ENCODE data around the gene DAZAP2. TPM values are rescaled to one million over a fixed set of nuclear protein-coding genes. Genes with fewer than 3 reads are reported as not detected.
A peak's percentile ranks its signal among the peaks of the same experiment; 100 is the strongest.
"Not testable (repeated sequence)": the region's sequence is repeated elsewhere in the genome, so short reads cannot be mapped to it uniquely, and the experiment has no call there.

Gene DAZAP2
- total and polyA plus RNA-seq, 11 donors, result 58.8 to 419 (median 192) TPM

- Histone ChIP-seq H3K4me3 (no peak overlapping the region), H3K4me1 (peaks cover 0 to 13% (median 2%) of the 10 kb centered on the region in 12 donors), H3K9me3 (no peaks in the 10 kb centered on the region), H3K27me3 (peaks cover 0 to 9% (median 0%) of the 10 kb centered on the region in 9 donors), H3K27ac (no peak overlapping the region), H3K36me3 (no peaks in the 10 kb centered on the region)
- ATAC-seq, result no peak
- TF ChIP-seq, protein P1, sequence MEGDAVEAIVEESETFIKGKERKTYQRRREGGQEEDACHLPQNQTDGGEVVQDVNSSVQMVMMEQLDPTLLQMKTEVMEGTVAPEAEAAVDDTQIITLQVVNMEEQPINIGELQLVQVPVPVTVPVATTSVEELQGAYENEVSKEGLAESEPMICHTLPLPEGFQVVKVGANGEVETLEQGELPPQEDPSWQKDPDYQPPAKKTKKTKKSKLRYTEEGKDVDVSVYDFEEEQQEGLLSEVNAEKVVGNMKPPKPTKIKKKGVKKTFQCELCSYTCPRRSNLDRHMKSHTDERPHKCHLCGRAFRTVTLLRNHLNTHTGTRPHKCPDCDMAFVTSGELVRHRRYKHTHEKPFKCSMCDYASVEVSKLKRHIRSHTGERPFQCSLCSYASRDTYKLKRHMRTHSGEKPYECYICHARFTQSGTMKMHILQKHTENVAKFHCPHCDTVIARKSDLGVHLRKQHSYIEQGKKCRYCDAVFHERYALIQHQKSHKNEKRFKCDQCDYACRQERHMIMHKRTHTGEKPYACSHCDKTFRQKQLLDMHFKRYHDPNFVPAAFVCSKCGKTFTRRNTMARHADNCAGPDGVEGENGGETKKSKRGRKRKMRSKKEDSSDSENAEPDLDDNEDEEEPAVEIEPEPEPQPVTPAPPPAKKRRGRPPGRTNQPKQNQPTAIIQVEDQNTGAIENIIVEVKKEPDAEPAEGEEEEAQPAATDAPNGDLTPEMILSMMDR (IDR thresholded peaks at IDR 0.05), result no peak
- TF ChIP-seq POLR2A (IDR thresholded peaks at IDR 0.05), result no peak
- no peak for DNase-seq
- intact Hi-C loops (cut with DNase I), result loop anchor here in 1 of 10 donors (10.0 kb wide), 1 partner anchor 70 kb away; the partner anchor contains the start of gene CELA1
- WGBS, 4 donors, result 86 to 100% (median 95%) methylated on average over 1 of the region's 1 CpG
These were observed 36.5 kb downstream of the DAZAP2 start for GRCh38 chr12:51275088-51275487.

GRCh38 chr12:51281202-51281924 is 42.7 kb downstream of the DAZAP2 start:
- Histone ChIP-seq H3K27me3 (no peaks in the 10 kb centered on the region), H3K36me3 (peaks cover 0 to 43% (median 0%) of the 10 kb centered on the region in 9 donors), H3K9me3 (no peaks in the 10 kb centered on the region), H3K27ac (no peak overlapping the region), H3K4me1 (no peaks in the 10 kb centered on the region), H3K4me3 (no peak overlapping the region)
- ATAC-seq, result no peak
- DNase-seq, result no peak
- TF ChIP-seq POLR2A (IDR thresholded peaks at IDR 0.05), result no peak
- TF ChIP-seq, protein P1 (IDR thresholded peaks at IDR 0.05), result no peak
- WGBS, 4 donors, result 86 to 92% (median 89%) methylated on average over 4 of the region's 4 CpGs
- intact Hi-C loops (cut with DNase I), result no loop called here

DNA sequence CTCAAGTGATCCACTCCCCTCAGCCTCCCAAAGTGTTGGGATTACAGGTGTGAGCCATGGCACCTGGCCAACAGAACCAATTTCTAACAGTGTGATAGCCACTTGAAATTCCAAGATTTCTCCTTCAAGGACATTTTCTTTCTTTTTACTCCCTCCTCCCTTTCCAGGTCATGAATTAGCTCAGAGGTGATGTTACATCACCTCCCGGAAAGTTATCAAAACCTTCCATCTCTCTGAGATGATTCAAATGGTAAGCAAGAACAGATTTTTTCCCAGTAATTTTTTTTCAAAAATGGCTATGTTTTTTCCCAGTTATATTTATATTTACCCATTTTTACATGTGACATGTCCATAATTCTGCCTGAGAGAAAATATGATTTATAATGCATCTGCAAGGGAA is 47.2 kb downstream of the DAZAP2 start:
- DNase-seq, result no peak
- peaks cover 0 to 3% (median 0%) of the 10 kb centered on the region in 9 donors for H3K27me3 ChIP-seq
- H3K4me1 ChIP-seq, result no peaks in the 10 kb centered on the region
- 88 to 94% (median 92%) methylated on average over 1 of the region's 1 CpG for WGBS, 4 donors
- intact Hi-C loops (cut with DNase I), result no loop called here
- H3K27ac ChIP-seq, result no peak overlapping the region
- no peaks in the 10 kb centered on the region for H3K9me3 ChIP-seq
- no peak for ATAC-seq
- peaks cover 0 to 68% (median 0%) of the 10 kb centered on the region in 9 donors for H3K36me3 ChIP-seq
- TF ChIP-seq, protein P1 (IDR thresholded peaks at IDR 0.05), result no peak
- TF ChIP-seq POLR2A (IDR thresholded peaks at IDR 0.05), result no peak
- H3K4me3 ChIP-seq, result no peak overlapping the region

GRCh38 chr12:51291603-51292513 is 53.2 kb downstream of the DAZAP2 start:
- H3K4me1 ChIP-seq; H3K9me3 ChIP-seq; H3K4me3 ChIP-seq; intact Hi-C loops (cut with DNase I); H3K27ac ChIP-seq; H3K27me3 ChIP-seq: not testable (repeated sequence)
- peak in 3 of 4 donors; percentile 50 to 90 (median 60) for ATAC-seq
- peak; percentile 24 to 80 (median 49) for DNase-seq
- H3K36me3 ChIP-seq, result peaks cover 0 to 62% (median 0%) of the 10 kb centered on the region in 9 donors
- 81 to 87% (median 84%) methylated on average over 9 of the region's 9 CpGs for WGBS, 4 donors

Other genes with a start within 250 kb of the DAZAP2 start
- 10 to 100 TPM; 16.3 to 45.3 (median 22.0) TPM for gene SLC11A2, start 212.4 kb upstream of the DAZAP2 start, total RNA-seq
- 10 to 100 TPM in 1 of 2 donors, 1 to 10 TPM in 1; 9.1 to 18.6 TPM for gene SLC11A2, start 212.4 kb upstream of the DAZAP2 start, polyA plus RNA-seq
- 10 to 100 TPM; 13.6 to 34.4 (median 22.7) TPM for gene LETMD1, start 190.5 kb upstream of the DAZAP2 start, total RNA-seq
- 10 to 100 TPM; 21.7 to 26.4 TPM for gene LETMD1, start 190.5 kb upstream of the DAZAP2 start, polyA plus RNA-seq
- gene CSRNP2, start 155.2 kb upstream of the DAZAP2 start, total RNA-seq, result 10 to 100 TPM; 12.8 to 25.7 (median 18.5) TPM
- 10 to 100 TPM; 10.0 to 16.5 TPM for gene CSRNP2, start 155.2 kb upstream of the DAZAP2 start, polyA plus RNA-seq
- 10 to 100 TPM; 10.8 to 28.8 (median 20.7) TPM for gene TFCP2, start 65.7 kb upstream of the DAZAP2 start, total RNA-seq
- 10 to 100 TPM in 1 of 2 donors, 1 to 10 TPM in 1; 8.3 to 18.5 TPM for gene TFCP2, start 65.7 kb upstream of the DAZAP2 start, polyA plus RNA-seq
- gene POU6F1, start 20.8 kb upstream of the DAZAP2 start, total RNA-seq, result 10 to 100 TPM in 1 of 9 donors, 1 to 10 TPM in 8; 4.6 to 14.0 (median 6.8) TPM
- gene POU6F1, start 20.8 kb upstream of the DAZAP2 start, polyA plus RNA-seq, result 1 to 10 TPM; 4.6 to 6.4 TPM
- 1 to 10 TPM; 2.0 to 7.4 (median 3.7) TPM for gene SMAGP, start 31.6 kb downstream of the DAZAP2 start, total RNA-seq
- 1 to 10 TPM; 2.0 to 8.4 TPM for gene SMAGP, start 31.6 kb downstream of the DAZAP2 start, polyA plus RNA-seq
- gene BIN2, start 85.3 kb downstream of the DAZAP2 start, total RNA-seq, result 10 to 100 TPM in 1 of 9 donors, 1 to 10 TPM in 6, under 1 TPM in 2; 0.90 to 23.8 (median 1.8) TPM
- gene BIN2, start 85.3 kb downstream of the DAZAP2 start, polyA plus RNA-seq, result 1 to 10 TPM in 1 of 2 donors, under 1 TPM in 1; 0.72 to 1.5 TPM
- not detected for gene CELA1, start 107.9 kb downstream of the DAZAP2 start, total RNA-seq
- not detected for gene CELA1, start 107.9 kb downstream of the DAZAP2 start, polyA plus RNA-seq
- gene GALNT6, start 152.6 kb downstream of the DAZAP2 start, total RNA-seq, result 1 to 10 TPM in 5 of 9 donors, under 1 TPM in 4; 0.62 to 8.0 (median 1.1) TPM
- under 1 TPM; 0.08 to 0.71 TPM for gene GALNT6, start 152.6 kb downstream of the DAZAP2 start, polyA plus RNA-seq
- gene SLC4A8, start 186.0 kb downstream of the DAZAP2 start, total RNA-seq, result 1 to 10 TPM in 2 of 9 donors, under 1 TPM in 7; 0.13 to 3.6 (median 0.56) TPM
- under 1 TPM; 0.07 to 0.23 TPM for gene SLC4A8, start 186.0 kb downstream of the DAZAP2 start, polyA plus RNA-seq

Measured in heart left ventricle (tissue), 16 donors.